GM18907 (cell line): Measurements from ENCODE around the gene SUCO.

Experiments
- ATAC-seq: cut with Tn5 transposase; IDR thresholded peaks from one replicate; pipeline ENCODE4 v1.9.1; 2021; ENCODE audit warnings: mild to moderate bottlenecking, moderate library complexity; ENCODE audit not compliant: unreplicated experiment

Gene SUCO

DNA sequence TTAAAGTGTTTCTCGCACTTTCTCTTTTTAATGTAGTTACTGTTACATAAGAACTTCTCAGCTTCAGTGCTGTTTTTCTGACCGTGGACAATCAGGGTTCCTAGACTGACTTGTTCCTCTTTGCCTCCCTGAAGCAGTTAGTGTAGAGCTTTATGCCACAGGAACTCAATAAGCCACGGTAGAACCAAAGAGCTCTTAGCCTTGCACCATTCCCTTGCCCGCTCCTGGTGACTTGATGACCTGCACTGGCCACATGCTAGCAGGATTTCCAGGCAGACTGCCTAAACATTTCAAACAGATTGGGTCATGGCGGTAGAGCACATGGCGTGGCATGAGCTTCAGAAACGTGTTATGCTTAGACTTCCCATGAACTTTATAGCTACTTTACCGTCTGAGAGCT is 107.2 kb downstream of the SUCO start:
- no peak for ATAC-seq

DNA sequence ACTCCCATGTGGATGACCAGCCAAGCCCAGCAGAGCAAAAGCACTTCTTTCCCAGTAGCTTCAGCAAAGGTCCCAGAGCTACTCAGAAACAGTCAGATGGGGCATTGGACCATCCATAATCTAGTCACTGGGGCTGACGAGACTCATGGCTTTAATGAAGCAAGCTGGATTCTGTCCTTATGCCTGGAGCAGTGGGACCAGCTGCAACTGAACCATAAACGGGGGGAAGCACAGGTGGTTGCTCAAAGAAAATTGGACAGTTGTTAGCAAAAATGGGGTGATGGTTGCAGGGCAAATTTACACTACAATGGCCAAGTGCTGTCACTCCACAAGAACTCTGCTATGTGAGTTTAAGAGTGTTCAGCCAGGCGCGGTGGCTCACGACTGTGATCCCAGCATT is 108.5 kb downstream of the SUCO start:
- ATAC-seq = no peak

DNA sequence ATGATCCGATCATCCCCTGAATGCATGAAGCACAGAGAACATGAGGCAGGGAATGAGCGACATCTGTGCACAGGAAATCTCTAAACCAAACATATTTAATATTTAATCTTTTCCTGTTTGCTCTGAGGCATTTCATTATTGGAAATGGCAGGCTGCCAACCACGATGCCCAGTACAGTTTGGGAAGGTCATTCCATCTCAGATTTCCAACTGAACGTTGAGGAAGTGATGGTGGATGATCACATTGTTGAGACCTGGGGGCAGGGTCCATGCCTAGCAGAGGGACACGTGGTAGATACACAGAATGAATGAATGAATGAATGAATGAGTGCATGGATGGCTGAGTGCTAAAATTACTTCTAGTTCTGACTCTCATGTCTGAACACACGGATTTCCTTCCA is 110.0 kb downstream of the SUCO start:
- ATAC-seq = no peak

DNA sequence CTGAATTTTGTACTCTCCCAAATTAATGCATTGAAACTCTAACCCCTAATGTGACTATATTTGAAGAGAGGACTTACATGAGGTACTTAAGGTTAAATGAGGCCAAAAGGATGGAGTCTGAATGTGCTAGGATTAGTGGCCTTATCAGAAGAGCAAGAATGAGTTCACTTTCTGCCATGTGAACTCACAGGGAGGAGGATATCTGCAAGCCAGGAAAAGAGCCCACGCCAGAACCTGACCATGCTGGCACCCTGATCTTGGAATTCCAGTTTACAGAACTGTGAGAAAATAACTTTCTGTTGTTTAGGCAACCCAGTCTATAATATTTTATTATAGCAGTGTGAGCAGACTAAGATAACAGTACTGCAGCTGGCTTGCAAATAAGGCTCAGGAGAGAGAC is 113.7 kb downstream of the SUCO start:
- ATAC-seq = no peak

DNA sequence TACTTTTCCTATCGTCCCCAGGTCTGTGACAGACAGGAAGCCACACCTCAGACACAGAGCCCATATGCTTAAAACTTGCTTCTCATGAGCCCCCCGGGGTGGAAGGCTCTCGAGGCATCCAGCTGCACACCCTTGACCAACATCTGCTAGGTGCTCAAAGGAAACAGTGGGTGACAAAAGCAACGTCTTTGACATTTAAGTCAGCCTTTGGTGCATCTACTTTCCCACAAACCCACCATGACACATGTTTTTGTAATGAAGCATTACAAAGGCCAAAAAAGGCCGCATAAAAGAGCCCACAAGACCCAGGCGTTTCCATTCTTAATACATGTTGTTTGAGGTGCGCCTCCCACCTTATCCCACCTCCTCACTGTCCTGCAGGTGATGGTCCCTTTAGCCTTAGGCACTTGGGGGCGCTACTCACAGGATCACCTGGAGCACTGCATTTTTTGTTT is 114.2 kb downstream of the SUCO start:
- ATAC-seq = no peak

DNA sequence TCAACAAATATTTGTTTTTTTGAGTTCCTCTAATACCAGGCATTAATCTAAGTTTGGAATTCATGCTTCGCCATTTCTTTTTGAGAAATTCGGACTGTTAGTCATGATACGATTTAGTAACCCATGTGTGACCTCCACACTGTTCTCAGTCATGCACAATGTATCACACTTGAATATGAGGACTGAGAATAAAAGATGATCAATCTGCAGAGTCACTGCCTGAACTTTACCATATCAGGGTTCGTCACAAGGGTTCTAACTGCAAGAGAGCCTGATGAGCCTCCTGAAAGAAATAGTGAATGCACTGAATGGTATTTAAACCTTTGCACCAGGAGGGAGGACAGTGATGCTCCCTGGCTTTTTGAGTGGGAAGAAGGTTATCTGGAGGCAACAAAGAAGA is 115.0 kb downstream of the SUCO start:
- ATAC-seq = no peak

DNA sequence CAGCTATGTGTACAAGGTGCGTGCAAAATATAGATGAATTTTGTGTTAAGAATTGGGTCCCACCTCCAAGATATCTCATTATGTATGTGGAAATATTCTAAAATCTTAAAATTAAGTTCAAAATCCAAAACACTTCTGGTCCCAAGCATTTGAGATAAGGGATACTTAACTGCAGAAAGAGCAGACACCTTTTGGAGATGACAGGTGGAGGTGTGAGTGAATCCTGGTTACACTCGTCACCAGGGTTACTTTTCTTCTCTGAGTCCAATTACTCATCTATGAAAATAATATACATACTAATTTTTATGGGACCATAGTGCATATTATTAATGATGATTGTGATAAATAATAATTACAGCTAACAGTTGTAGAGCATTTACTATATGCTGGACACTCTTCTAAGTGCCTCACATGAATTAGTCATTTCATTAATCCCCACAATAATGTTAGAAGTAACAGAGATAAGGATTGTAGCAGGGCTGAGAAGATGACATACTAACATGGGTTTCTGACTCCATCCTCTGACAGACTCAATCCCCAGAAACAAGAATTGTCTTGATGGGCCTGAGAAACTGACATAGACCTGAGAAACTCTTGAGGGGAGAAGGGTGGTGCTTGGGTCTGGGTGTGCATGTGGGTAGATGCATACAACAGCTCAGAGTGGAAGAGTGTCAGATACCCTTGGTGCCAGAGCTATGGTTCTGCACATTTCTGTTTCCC is 117.7 kb downstream of the SUCO start:
- no peak for ATAC-seq

DNA sequence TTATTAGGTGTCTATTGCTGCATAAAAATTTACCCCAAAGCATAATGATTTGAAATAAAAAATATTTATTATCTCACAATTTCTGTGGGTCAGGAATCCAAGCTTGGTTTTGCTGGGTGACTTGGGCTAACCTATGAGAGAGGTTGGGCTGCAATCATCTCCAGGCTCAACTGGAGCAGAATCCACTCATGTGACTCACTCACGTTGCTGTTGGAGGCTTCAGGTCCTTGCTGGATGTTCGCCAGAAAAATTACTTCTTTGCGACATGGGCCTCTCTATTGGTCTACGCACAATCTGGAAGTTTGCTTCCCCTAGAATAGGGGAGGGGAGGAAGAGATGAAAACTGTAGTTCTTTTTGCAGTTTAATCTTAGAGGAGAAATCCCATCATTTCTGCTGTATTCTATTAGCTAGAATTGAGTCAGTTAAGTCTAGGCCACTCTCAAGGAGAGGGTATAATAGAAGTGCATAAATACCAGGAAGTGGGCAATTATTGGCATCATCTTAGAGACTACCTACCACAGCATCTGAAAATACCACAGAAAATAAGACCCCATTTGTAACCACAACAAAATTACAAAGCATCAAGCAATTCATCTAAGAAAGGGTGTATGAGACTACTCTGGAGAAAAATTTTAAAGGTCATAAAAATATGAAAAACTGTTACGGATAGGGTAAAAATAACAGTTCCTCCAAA is 120.2 kb downstream of the SUCO start:
- ATAC-seq = no peak

DNA sequence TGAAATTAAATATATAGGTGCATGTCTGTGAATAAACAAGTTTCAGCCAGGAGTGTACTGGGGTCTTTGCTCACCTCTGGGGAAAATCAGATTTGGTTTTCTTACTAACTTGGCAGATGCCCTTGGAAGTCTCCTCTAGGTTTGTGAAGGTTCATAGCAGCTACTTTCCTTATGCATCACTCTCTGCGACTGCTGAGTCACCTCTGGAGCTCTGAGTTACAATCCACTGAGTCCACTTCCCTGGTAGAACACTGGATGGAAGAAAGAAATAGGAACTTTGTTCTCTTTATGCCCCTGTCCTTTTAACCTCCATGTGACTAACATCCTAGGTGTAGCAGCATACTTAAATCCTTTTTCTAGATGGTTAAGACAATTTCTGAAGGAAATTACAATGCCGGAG is 121.6 kb downstream of the SUCO start:
- ATAC-seq = no peak

DNA sequence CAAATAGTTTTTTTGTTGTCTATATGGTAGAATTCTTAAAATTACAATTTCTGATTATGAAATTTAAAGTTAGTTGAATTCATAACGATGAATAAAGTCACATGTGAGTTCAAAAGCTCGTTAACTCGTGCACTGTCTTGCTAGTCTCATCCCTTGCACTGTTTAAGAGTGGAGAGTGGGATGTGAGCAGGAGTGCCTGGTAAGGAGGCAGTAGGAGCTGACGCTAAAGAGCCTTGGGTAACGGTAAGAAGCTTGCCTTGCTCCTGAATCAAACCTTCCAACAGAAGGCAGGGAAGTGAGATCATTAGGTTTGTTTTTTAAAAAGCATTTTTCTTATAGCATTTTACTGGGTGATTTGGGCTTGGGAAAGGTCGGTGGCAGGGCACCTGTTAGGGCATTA is 123.6 kb downstream of the SUCO start:
- no peak for ATAC-seq

DNA sequence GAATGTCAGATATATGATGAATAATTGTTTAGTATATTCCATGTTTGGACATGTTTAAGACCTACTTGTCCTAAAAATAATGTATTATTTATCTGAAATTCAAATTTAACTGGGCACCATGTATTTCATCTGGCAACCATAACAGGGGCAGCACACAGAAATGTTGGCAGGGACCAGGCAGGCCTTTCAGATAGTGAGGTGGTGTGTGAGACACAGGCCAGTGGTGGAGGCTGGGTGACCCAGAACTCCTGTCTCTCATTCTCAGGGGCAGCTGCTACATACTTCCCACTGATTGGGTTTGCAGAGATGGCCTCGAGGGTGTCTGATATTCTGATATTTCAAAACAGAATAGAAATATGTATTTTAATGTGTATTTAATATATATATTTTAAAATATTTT is 124.6 kb downstream of the SUCO start:
- ATAC-seq = no peak

DNA sequence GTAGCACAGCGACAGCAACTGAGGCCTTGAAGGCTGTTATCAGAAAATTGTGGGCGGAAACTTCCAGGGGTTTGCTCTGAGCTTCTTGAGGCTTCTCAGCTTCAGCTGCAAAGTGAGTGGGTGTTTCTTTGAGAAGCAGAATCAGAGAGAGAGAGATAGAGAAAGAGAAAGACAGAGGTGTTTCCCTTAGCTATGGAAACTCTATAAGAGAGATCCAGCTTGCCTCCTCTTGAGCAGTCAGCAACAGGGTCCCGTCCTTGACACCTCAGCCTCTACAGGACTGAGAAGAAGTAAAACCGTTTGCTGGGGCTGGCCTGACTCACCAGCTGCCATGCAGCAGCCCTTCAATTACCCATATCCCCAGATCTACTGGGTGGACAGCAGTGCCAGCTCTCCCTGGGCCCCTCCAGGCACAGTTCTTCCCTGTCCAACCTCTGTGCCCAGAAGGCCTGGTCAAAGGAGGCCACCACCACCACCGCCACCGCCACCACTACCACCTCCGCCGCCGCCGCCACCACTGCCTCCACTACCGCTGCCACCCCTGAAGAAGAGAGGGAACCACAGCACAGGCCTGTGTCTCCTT is 126.0 kb downstream of the SUCO start, which contains the start of gene FASLG:
FASLG (plus strand) TSS at position 233 of the 583 bp plus-strand sequence; CDS start at position 332, 99 bp downstream.
- no peak for ATAC-seq

DNA sequence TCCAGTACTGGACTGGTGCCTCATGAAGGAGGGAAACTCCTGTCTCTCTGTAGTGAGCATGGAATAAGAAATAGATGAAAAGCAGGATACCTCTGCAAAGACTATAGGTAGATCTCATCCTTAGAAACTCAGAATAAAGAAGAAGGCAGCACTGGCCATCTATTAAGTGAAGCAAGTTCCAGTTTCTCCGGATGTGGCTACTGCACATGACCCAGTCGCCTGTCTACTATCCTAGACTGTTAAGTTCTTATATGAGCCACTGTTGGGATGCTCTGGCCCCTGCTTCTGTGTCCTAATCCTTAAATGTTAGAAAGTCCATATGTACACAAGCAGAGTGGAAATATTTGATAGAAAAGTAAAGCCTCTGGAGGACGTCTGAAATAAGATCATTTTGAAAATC is 128.2 kb downstream of the SUCO start:
- no peak for ATAC-seq
